Kidney epithelial cell (primary cell): ENCODE results near the gene BST2. TPM values are rescaled to one million over a fixed set of nuclear protein-coding genes. Genes with fewer than 3 reads are reported as not detected.
"Not testable (repeated sequence)": the region's sequence is repeated elsewhere in the genome, so short reads cannot be mapped to it uniquely, and the experiment has no call there.

Experiments
- DNase-seq: peaks from one replicate; pipeline ENCODE4 v3.0.0-alpha.2; 2010; ENCODE audit warnings: low read depth
- H3K27me3 ChIP-seq: 2 replicates; pipeline ENCODE4 v1.6.0; 2011; ENCODE audit warnings: low read length; ENCODE audit not compliant: control insufficient read depth, insufficient read depth
- H3K36me3 ChIP-seq: 2 replicates; pipeline ENCODE4 v1.5.1; 2011; ENCODE audit warnings: low read length; ENCODE audit not compliant: control insufficient read depth, insufficient read depth
- H3K4me3 ChIP-seq: 2 replicates; pipeline ENCODE4 v1.5.1; 2011; ENCODE audit warnings: low read depth, mild to moderate bottlenecking, control low read depth, low read length
- total RNA-seq: library from RNA; depleted of rRNA; stranded (reverse); fragments of >200 nt; gene quantifications from 2 replicates; pipeline ENCODE4 v1.2.3, GENCODE V29; 2015
- TF ChIP-seq, protein P1 (sequence below): IDR thresholded peaks from 2 replicates; pipeline ENCODE4 v1.5.1; 2011; ENCODE audit warnings: mild to moderate bottlenecking, moderate library complexity, low read length, control low read depth, inconsistent platforms; ENCODE audit not compliant: insufficient read depth, poor library complexity, severe bottlenecking

Gene BST2
- total RNA-seq, 1 donor from 2014 or later: 41.4 TPM

DNA sequence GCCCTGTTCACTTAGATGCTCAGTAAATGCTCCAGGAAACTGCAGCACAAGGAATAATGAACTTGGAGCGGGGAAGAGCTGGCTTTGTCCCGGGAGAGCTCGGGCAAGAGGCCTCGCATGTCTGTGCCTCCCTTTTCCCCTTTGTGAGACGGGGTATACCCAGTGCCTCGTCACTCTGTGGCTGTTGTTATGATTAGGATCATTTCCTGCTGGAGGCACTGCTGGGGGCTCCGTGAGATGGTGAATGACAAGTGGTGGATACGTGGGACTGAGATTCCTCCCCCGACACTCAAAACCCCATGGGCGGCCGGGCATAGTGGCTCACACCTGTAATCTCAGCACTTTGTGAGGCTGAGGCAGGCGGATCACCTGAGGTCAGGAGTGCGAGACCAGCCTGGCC lies 27.2 kb downstream of the BST2 start:
- no peaks in the 10 kb centered on the region for H3K36me3 ChIP-seq
- peaks cover 2% of the 10 kb centered on the region for H3K27me3 ChIP-seq
- DNase-seq: no peak
- H3K4me3 ChIP-seq: no peak overlapping the region
- TF ChIP-seq, protein P1, sequence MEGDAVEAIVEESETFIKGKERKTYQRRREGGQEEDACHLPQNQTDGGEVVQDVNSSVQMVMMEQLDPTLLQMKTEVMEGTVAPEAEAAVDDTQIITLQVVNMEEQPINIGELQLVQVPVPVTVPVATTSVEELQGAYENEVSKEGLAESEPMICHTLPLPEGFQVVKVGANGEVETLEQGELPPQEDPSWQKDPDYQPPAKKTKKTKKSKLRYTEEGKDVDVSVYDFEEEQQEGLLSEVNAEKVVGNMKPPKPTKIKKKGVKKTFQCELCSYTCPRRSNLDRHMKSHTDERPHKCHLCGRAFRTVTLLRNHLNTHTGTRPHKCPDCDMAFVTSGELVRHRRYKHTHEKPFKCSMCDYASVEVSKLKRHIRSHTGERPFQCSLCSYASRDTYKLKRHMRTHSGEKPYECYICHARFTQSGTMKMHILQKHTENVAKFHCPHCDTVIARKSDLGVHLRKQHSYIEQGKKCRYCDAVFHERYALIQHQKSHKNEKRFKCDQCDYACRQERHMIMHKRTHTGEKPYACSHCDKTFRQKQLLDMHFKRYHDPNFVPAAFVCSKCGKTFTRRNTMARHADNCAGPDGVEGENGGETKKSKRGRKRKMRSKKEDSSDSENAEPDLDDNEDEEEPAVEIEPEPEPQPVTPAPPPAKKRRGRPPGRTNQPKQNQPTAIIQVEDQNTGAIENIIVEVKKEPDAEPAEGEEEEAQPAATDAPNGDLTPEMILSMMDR: no peak

DNA sequence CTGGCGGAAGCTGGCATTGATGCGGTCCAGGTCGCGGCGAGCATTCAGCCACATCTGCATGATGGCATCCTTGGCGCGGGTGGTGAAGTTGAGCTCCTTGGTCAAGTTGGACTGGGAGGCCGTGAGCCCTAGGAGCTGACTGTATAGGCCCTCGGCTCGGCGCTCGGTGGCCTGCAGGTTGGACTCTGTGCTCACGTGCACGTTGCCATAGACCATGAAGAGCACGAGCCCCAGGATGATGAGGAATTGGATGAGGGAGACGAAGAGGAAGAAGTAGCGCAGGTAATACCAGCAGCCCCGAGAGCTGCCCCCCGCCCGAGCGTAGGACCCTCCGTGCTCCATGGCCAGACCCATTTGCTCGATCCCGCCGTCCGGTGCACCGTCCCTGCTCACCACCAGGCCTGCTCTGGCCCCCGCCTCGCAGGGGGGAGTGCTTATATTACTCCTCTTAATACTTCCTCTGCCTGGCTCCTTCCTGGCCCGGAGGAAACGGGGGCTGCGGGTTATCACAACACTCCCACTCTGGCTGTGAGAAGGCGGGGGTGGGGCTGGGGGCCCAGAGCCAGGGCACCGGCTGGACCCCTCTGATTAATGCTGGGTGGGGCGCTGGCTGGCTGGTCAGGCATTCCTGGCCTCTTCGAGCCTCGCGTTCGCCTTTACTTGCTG lies 28.4 kb downstream of the BST2 start, which contains the start of gene PLVAP:
TSS of gene PLVAP (minus strand) at position 408 of the 666 bp plus-strand sequence. CDS start at position 354, 54 bp downstream.
- DNase-seq: no peak
- TF ChIP-seq, protein P1: no peak
- H3K4me3 ChIP-seq: no peak within 1 kb of the TSS
- peaks cover 2% of the 10 kb centered on the region for H3K27me3 ChIP-seq
- no peaks in the 10 kb centered on the region for H3K36me3 ChIP-seq

DNA sequence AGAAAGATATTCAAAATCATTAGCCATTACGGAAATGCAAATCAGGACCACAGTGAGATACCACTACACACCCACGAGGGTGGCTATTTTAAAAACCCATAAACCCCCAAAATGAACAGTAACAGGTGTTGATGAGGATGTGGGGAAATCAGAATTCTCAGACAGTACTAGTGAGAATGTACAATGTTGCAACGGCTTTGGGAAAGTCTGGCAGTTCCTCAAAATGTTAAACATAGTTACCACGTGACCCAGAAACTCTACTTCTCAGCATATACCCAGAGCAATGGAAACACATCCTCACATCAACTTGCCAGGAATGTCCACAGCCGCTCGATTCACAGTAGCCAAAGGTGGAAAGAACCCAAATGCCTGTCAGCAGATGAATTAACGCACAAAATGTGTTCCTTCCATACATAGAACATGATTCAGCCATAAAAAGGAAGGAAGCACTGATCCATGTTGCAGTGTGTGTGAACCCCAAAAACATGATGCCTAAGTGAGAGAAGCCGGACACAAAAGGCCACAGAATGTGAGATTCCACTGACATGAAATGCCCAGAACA lies 35.3 kb downstream of the BST2 start:
- Histone ChIP-seq H3K36me3 (no peaks in the 10 kb centered on the region), H3K27me3 (no peaks in the 10 kb centered on the region), H3K4me3 (no peak overlapping the region)
- DNase-seq: no peak
- TF ChIP-seq, protein P1: no peak

DNA sequence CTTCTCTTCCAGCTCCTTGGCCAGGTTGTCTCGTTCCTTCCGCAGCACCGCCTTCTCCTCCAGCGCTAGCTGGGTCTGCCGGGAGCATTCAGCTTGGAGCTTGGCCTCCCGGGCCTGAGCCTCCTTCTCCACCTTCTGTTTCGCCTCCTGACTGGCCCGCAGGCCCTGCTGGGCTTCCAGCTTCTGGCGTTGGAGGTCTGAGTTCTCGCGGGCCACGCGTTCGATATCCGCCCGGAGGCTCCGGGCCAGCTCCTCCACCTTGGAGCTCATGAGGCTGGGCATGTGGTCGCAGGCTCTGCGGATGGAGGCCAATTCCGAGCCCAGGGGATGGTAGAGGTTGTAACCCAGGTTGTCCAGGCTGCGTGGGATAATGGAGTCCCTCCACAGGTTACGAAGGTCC lies 40.1 kb downstream of the BST2 start:
- TF ChIP-seq, protein P1: no peak
- H3K4me3 ChIP-seq: no peak overlapping the region
- H3K36me3 ChIP-seq: no peaks in the 10 kb centered on the region
- no peak for DNase-seq
- no peaks in the 10 kb centered on the region for H3K27me3 ChIP-seq

DNA sequence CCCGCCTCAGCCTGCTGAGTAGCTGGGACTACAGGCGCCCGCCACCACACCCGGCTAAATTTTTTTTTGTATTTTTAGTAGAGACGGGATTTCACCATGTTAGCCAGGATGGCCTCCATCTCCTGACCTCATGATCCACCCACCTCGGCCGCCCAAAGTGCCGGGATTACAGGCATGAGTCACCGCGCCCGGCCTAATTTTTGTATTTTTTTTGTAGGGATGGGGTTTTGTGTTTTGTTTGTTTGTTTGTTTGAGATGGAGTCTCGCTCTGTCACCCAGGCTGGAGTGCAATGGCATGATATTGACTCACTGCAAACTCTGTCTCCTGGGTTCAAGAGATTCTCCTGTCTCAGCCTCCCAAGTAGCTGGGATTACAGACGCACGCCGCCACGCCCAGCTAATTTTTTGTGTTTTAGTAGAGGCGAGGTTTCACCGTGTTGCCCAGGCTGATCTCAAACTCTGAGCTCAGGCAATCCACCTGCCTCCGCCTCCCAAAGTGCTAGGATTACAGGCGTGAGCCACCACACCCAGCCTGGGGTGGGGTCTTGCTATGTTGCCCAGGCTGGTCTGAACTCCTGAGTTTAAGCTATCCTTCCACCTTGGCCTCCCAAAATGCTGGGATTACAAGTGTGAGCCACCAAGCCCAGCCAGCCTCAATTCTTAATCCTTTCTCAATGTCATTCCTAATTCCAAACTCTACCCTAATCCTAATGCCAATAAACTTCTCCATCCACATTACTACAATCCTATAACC lies 41.4 kb downstream of the BST2 start:
- H3K27me3 ChIP-seq, DNase-seq, H3K36me3 ChIP-seq, H3K4me3 ChIP-seq: not testable (repeated sequence)
